Neural crest cell (in vitro differentiated cells): ENCODE measurements around the gene VARS2. TPM values are rescaled to one million over a fixed set of nuclear protein-coding genes. Genes with fewer than 3 reads are reported as not detected.
A peak's percentile ranks its signal among the peaks of the same experiment; 100 is the strongest.

Experiments
- microRNA-seq: library from miRNA; unstranded; fragments of <30 nt; microRNA quantifications from one replicate; pipeline ENCODE4, GENCODE V29; 2020
- total RNA-seq: library from RNA; stranded (reverse); gene quantifications from 2 replicates; pipeline ENCODE4 v1.2.1, GENCODE V29; 2021

Gene VARS2
- total RNA-seq, 1 donor from 2014 or later: 68.2 TPM

Small RNAs within 50 kb of the gene (microRNA-seq; reads per million reads assigned to microRNA genes)
- 13.0 reads per million, percentile 27 among the genes with 10 or more reads in this experiment for gene MIR4640

Other genes with a start within 250 kb of the VARS2 start
- gene DHX16, start 241.2 kb upstream of the VARS2 start, total RNA-seq: 30.3 and 31.3 TPM in 2 replicates
- 71.0 and 71.1 TPM in 2 replicates for gene PPP1R18, start 227.6 kb upstream of the VARS2 start, total RNA-seq
- gene NRM, start 223.3 kb upstream of the VARS2 start, total RNA-seq: 66.5 and 69.2 TPM in 2 replicates
- gene MDC1, start 197.0 kb upstream of the VARS2 start, total RNA-seq: 104 and 107 TPM in 2 replicates
- gene TUBB, start 193.9 kb upstream of the VARS2 start, total RNA-seq: 1,986 and 2,086 TPM in 2 replicates
- 100 and 106 TPM in 2 replicates for gene FLOT1, start 171.6 kb upstream of the VARS2 start, total RNA-seq
- gene IER3, start 169.7 kb upstream of the VARS2 start, total RNA-seq: 4.8 and 6.3 TPM in 2 replicates
- 160 and 178 TPM in 2 replicates for gene DDR1, start 29.7 kb upstream of the VARS2 start, total RNA-seq
- 72.6 and 78.5 TPM in 2 replicates for gene GTF2H4, start 6.0 kb upstream of the VARS2 start, total RNA-seq
- not detected in 2 replicates for gene SFTA2, start 17.9 kb downstream of the VARS2 start, total RNA-seq
- gene MUCL3, start 26.7 kb downstream of the VARS2 start, total RNA-seq: not detected in 2 replicates
- gene MUC21, start 69.5 kb downstream of the VARS2 start, total RNA-seq: not detected in 2 replicates
- gene MUC22, start 96.2 kb downstream of the VARS2 start, total RNA-seq: not detected in 2 replicates
- gene C6orf15, start 198.3 kb downstream of the VARS2 start, total RNA-seq: not detected in 2 replicates
- gene PSORS1C1, start 200.6 kb downstream of the VARS2 start, total RNA-seq: not detected in 2 replicates
- not detected in 2 replicates for gene CDSN, start 206.2 kb downstream of the VARS2 start, total RNA-seq
- gene PSORS1C2, start 224.8 kb downstream of the VARS2 start, total RNA-seq: not detected in 2 replicates
- 46.7 and 48.6 TPM in 2 replicates for gene CCHCR1, start 243.6 kb downstream of the VARS2 start, total RNA-seq
- 21.7 and 21.8 TPM in 2 replicates for gene TCF19, start 244.4 kb downstream of the VARS2 start, total RNA-seq